Keratinocyte (primary cell): ENCODE results near the gene SPATA16. TPM values are rescaled to one million over a fixed set of nuclear protein-coding genes. Genes with fewer than 3 reads are reported as not detected.

Source experiments
- DNase-seq: peaks from one replicate; pipeline ENCODE4 v3.0.0-alpha.2; 2011; ENCODE audit warnings: low read depth, missing footprints, low spot score
- FAIRE-seq: peaks from 2 replicates; lab custom pipeline; 2011; peaks lifted over from hg19 to GRCh38; lab: Jason Lieb, UNC
- H2AFZ ChIP-seq: 2 replicates; pipeline ENCODE4 v1.6.0; 2012; ENCODE audit warnings: low read length, control low read depth, inconsistent platforms; ENCODE audit not compliant: control insufficient read depth
- H3K27ac ChIP-seq: 2 replicates; pipeline ENCODE4 v1.5.1; 2011; ENCODE audit warnings: low read length; ENCODE audit not compliant: control insufficient read depth, insufficient read depth
- H3K27me3 ChIP-seq: 3 replicates; pipeline ENCODE4 v1.6.0; 2011; ENCODE audit warnings: low read length; ENCODE audit not compliant: control insufficient read depth, insufficient read depth; ENCODE audit errors: extremely low read depth
- H3K36me3 ChIP-seq, 2 experiments: 2 replicates in 1 of 2; 3 replicates in 1 of 2; pipeline ENCODE4 v1.5.1; 2011; ENCODE audit warnings: low read length in 2 of 2, mild to moderate bottlenecking in 1 of 2; ENCODE audit not compliant: control insufficient read depth in 2 of 2, insufficient read depth in 2 of 2; ENCODE audit errors: extremely low read depth in 1 of 2
- H3K4me1 ChIP-seq: 3 replicates; pipeline ENCODE4 v1.5.1; 2011; ENCODE audit warnings: low read length; ENCODE audit not compliant: control insufficient read depth, insufficient read depth; ENCODE audit errors: extremely low read depth
- H3K4me2 ChIP-seq: 3 replicates; pipeline ENCODE4 v1.6.0; 2011; ENCODE audit warnings: low read depth, low read length; ENCODE audit not compliant: control insufficient read depth, insufficient read depth; ENCODE audit errors: extremely low read depth
- H3K4me3 ChIP-seq, 3 experiments: fragments of 200-600 bp in 1 of 3; sonication (generic) in 1 of 3; 2 replicates in 2 of 3; 3 replicates in 1 of 3; pipeline ENCODE4 v1.5.1; 2011 to 2016; ENCODE audit warnings: low read length in 3 of 3, mild to moderate bottlenecking in 3 of 3, control low read depth in 2 of 3, inconsistent platforms in 1 of 3, low read depth in 1 of 3, mixed read lengths in 1 of 3, mixed run types in 1 of 3, moderate library complexity in 1 of 3; ENCODE audit not compliant: control insufficient read depth in 2 of 3, insufficient read depth in 2 of 3; ENCODE audit errors: extremely low read depth in 1 of 3
- H3K79me2 ChIP-seq: 2 replicates; pipeline ENCODE4 v1.6.0; 2012; ENCODE audit warnings: low read length; ENCODE audit not compliant: control insufficient read depth, insufficient read depth
- H3K9ac ChIP-seq: 3 replicates; pipeline ENCODE4 v1.6.0; 2011; ENCODE audit warnings: low read length; ENCODE audit not compliant: control insufficient read depth, insufficient read depth; ENCODE audit errors: extremely low read depth
- H3K9me1 ChIP-seq: 3 replicates; pipeline ENCODE4 v1.6.0; 2011; ENCODE audit warnings: low read length; ENCODE audit not compliant: control insufficient read depth, insufficient read depth; ENCODE audit errors: extremely low read depth
- H3K9me3 ChIP-seq: 2 replicates; pipeline ENCODE4 v1.5.1; 2012; ENCODE audit warnings: low read depth, low read length; ENCODE audit not compliant: control insufficient read depth
- H4K20me1 ChIP-seq: 3 replicates; pipeline ENCODE4 v1.6.0; 2011; ENCODE audit warnings: low read length; ENCODE audit not compliant: control insufficient read depth, insufficient read depth; ENCODE audit errors: extremely low read depth
- EZH2 ChIP-seq: IDR thresholded peaks from one replicate; pipeline ENCODE4 v1.6.1; 2012; ENCODE audit warnings: inconsistent platforms, mild to moderate bottlenecking, low read length, moderate library complexity
- dilution Hi-C: fragments of 300-500 bp; cut with MboI; formaldehyde crosslinking; loops from one replicate; pipeline ENCODE4 v1.7.0; 2020; ENCODE audit warnings: low sequenced_read_pairs; ENCODE audit not compliant: extremely low pct_ligation_motif_present
- polyA plus RNA-seq, 5 experiments: library from polyadenylated mRNA; depleted of rRNA in 3 of 5; stranded (reverse) in 3 of 5; stranded (forward) in 1 of 5; unstranded in 1 of 5; fragments of >200 nt; gene quantifications; 1 replicate in 1 of 5; 2 replicates in 3 of 5; 3 replicates in 1 of 5; pipeline versions ENCODE4 v1.2.1 to v1.2.3, GENCODE V29; 2011 to 2012; ENCODE audit warnings: missing spikeins in 2 of 5, low read depth in 1 of 5, low replicate concordance in 1 of 5
- TF ChIP-seq, protein P1 (sequence below), 3 experiments: IDR thresholded peaks in 1 of 3; conservative IDR thresholded peaks in 1 of 3; optimal IDR thresholded peaks in 1 of 3; 2 replicates in 2 of 3; 3 replicates in 1 of 3; pipeline versions ENCODE3 to v1.5.1; 2011; ENCODE audit warnings: low read length in 3 of 3, mild to moderate bottlenecking in 3 of 3, moderate library complexity in 2 of 3, control low read depth in 1 of 3, inconsistent platforms in 1 of 3; ENCODE audit not compliant: insufficient read depth in 2 of 3; ENCODE audit errors: extremely low read depth in 1 of 3

SPATA16 gene
- polyA plus RNA-seq, 1 donor (not counting 4 experiments of a cell fraction or from before 2014, with no cell fraction given), result not detected

- FAIRE-seq (no peak), DNase-seq (no peak)
- H3K9ac ChIP-seq, result no peak overlapping the region
- no peaks in the 10 kb centered on the region for H4K20me1 ChIP-seq
- dilution Hi-C loops, result no loop called here
- H3K27me3 ChIP-seq, result no peaks in the 10 kb centered on the region
- no peak for TF ChIP-seq EZH2
- TF ChIP-seq, protein P1, sequence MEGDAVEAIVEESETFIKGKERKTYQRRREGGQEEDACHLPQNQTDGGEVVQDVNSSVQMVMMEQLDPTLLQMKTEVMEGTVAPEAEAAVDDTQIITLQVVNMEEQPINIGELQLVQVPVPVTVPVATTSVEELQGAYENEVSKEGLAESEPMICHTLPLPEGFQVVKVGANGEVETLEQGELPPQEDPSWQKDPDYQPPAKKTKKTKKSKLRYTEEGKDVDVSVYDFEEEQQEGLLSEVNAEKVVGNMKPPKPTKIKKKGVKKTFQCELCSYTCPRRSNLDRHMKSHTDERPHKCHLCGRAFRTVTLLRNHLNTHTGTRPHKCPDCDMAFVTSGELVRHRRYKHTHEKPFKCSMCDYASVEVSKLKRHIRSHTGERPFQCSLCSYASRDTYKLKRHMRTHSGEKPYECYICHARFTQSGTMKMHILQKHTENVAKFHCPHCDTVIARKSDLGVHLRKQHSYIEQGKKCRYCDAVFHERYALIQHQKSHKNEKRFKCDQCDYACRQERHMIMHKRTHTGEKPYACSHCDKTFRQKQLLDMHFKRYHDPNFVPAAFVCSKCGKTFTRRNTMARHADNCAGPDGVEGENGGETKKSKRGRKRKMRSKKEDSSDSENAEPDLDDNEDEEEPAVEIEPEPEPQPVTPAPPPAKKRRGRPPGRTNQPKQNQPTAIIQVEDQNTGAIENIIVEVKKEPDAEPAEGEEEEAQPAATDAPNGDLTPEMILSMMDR (optimal IDR thresholded peaks at IDR 0.05 in 1 of 3, IDR thresholded peaks at IDR 0.05 in 1 of 3, conservative IDR thresholded peaks at IDR 0.05 in 1 of 3; ENCODE audit: extremely low read depth in 1 of 3, insufficient read depth in 2 of 3, low read length in 3 of 3), result no peak
- no peak overlapping the region for H3K4me3 ChIP-seq
- H3K4me2 ChIP-seq, result no peak overlapping the region
- no peaks in the 10 kb centered on the region for H3K36me3 ChIP-seq
- H3K9me3 ChIP-seq, result no peaks in the 10 kb centered on the region
- H3K9me1 ChIP-seq, result no peaks in the 10 kb centered on the region
- H3K4me1 ChIP-seq, result no peaks in the 10 kb centered on the region
- H3K79me2 ChIP-seq, result no peaks in the 10 kb centered on the region
- no peak overlapping the region for H2AFZ ChIP-seq
- H3K27ac ChIP-seq, result no peak overlapping the region
Measured at GRCh38 chr3:173092038-173092437, 49.0 kb downstream of the SPATA16 start.

DNA sequence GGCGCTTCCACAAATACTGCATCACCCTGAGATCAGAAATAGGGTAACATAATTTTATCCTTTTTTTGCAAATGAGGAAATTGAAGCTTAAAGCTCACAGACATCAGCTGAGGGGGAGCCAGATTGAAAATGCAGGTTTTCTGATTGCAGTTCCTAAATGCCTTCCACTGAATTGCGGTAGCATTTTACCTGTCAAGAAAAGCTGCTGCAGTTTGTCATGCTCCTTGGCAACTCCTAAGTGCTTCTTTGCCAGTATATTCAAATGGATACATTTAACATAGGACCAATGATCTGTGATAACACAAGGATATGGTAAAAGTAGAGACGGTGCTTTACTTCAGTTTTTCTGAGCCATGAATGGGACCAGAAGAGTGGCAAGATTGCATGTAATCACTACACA, 50.5 kb downstream of the SPATA16 start:
- Histone ChIP-seq H3K4me1 (no peaks in the 10 kb centered on the region), H3K27ac (no peak overlapping the region), H2AFZ (no peak overlapping the region), H3K4me3 (no peak overlapping the region), H3K4me2 (no peak overlapping the region), H3K9me3 (no peaks in the 10 kb centered on the region), H4K20me1 (no peaks in the 10 kb centered on the region), H3K9ac (no peak overlapping the region), H3K36me3 (no peaks in the 10 kb centered on the region), H3K27me3 (no peaks in the 10 kb centered on the region), H3K9me1 (no peaks in the 10 kb centered on the region), H3K79me2 (no peaks in the 10 kb centered on the region)
- DNase-seq (no peak), FAIRE-seq (no peak)
- TF ChIP-seq EZH2, result no peak
- TF ChIP-seq, protein P1 (optimal IDR thresholded peaks at IDR 0.05 in 1 of 3, IDR thresholded peaks at IDR 0.05 in 1 of 3, conservative IDR thresholded peaks at IDR 0.05 in 1 of 3; ENCODE audit: extremely low read depth in 1 of 3, insufficient read depth in 2 of 3, low read length in 3 of 3), result no peak
- dilution Hi-C loops, result no loop called here
